Fibroblast of villous mesenchyme (primary cell): Measurements from ENCODE around the gene MED25. TPM values are rescaled to one million over a fixed set of nuclear protein-coding genes. Genes with fewer than 3 reads are reported as not detected.

ENCODE experiments used
- DNase-seq: peaks from one replicate; pipeline ENCODE4 v3.0.0-alpha.2; 2010; ENCODE audit warnings: low read depth
- H3K4me3 ChIP-seq: 2 replicates; pipeline ENCODE4 v1.5.1; 2011; ENCODE audit warnings: low read depth, mild to moderate bottlenecking, low read length
- CTCF ChIP-seq: IDR thresholded peaks from 2 replicates; pipeline ENCODE4 v1.5.1; 2012; ENCODE audit warnings: low read depth, mild to moderate bottlenecking, low read length; ENCODE audit not compliant: insufficient read depth
- total RNA-seq: library from RNA; depleted of rRNA; stranded (reverse); fragments of >200 nt; gene quantifications from 2 replicates; pipeline ENCODE4 v1.2.3, GENCODE V29; 2012

MED25 gene
- total RNA-seq, 1 donor: 21.6 TPM

GRCh38 chr19:49786376-49786820 lies 31.7 kb upstream of the MED25 start:
- TF ChIP-seq CTCF: no peak
- peak; percentile 71 for DNase-seq
- H3K4me3 ChIP-seq: no peak overlapping the region

GRCh38 chr19:49787746-49788145 lies 30.3 kb upstream of the MED25 start:
- H3K4me3 ChIP-seq: no peak overlapping the region
- DNase-seq: no peak
- TF ChIP-seq CTCF: no peak

GRCh38 chr19:49788857-49789256 lies 29.2 kb upstream of the MED25 start:
- H3K4me3 ChIP-seq: no peak overlapping the region
- no peak for TF ChIP-seq CTCF
- DNase-seq: no peak

GRCh38 chr19:49790866-49791265 lies 27.2 kb upstream of the MED25 start:
- H3K4me3 ChIP-seq: no peak overlapping the region
- peak; percentile 75 for DNase-seq
- TF ChIP-seq CTCF: no peak

- no peak for TF ChIP-seq CTCF
- no peak overlapping the region for H3K4me3 ChIP-seq
- no peak for DNase-seq
Measured at GRCh38 chr19:49791776-49792445, 26.2 kb upstream of the MED25 start.

GRCh38 chr19:49792829-49793560 lies 25.1 kb upstream of the MED25 start:
- TF ChIP-seq CTCF: no peak
- no peak overlapping the region for H3K4me3 ChIP-seq
- no peak for DNase-seq
